Breast epithelium (tissue), 4 donors: ENCODE data around the gene GORASP2. TPM values are rescaled to one million over a fixed set of nuclear protein-coding genes. Genes with fewer than 3 reads are reported as not detected.

Experiments used
- DNase-seq, 2 donors: peaks; one replicate each; pipeline ENCODE4 v3.0.0-alpha.2; 2019; ENCODE audit warnings: low spot score in 2 of 2
- H3K27ac ChIP-seq, 2 donors: fragments of 200-600 bp; sonication (generic) in 1 of 2; one replicate each; pipeline ENCODE4 v1.5.1; 2016 to 2019; ENCODE audit warnings: mild to moderate bottlenecking in 1 of 2
- H3K27me3 ChIP-seq, 2 donors: fragments of 200-600 bp; sonication (generic) in 1 of 2; one replicate each; pipeline versions ENCODE4 v1.5.1 to v1.6.0; 2017 to 2019; ENCODE audit warnings: control low read depth in 1 of 2, mild to moderate bottlenecking in 1 of 2
- H3K36me3 ChIP-seq: fragments of 200-600 bp; one replicate; pipeline ENCODE4 v1.5.1; 2019
- H3K4me1 ChIP-seq, 2 donors: fragments of 200-600 bp; sonication (generic); one replicate each; pipeline ENCODE4 v1.5.1; 2016 to 2019; ENCODE audit warnings: control low read depth in 1 of 2
- H3K4me3 ChIP-seq, 3 donors: fragments of 200-600 bp; sonication (generic); 1 replicate in 2 of 3; 2 replicates in 1 of 3; pipeline ENCODE4 v1.5.1; 2016 to 2019; ENCODE audit warnings: mild to moderate bottlenecking in 3 of 3, moderate library complexity in 2 of 3
- H3K9me3 ChIP-seq, 2 donors: fragments of 200-600 bp; sonication (generic) in 1 of 2; one replicate each; pipeline ENCODE4 v1.5.1; 2016 to 2019; ENCODE audit warnings: control low read depth in 1 of 2
- POLR2A ChIP-seq: fragments of 450-650 bp; IDR thresholded peaks from one replicate; pipeline ENCODE4 v1.6.1; 2016; ENCODE audit warnings: antibody characterized with exemption, mild to moderate bottlenecking, moderate library complexity
- POLR2AphosphoS5 ChIP-seq, 3 donors: sonication (generic); formaldehyde crosslinking; IDR thresholded peaks; one replicate each; pipeline ENCODE4 v1.6.1; 2017; ENCODE audit warnings: antibody characterized with exemption in 3 of 3
- intact Hi-C: fragments of 100-400 bp; cut with DNase I; formaldehyde crosslinking; loops from one replicate; pipeline ENCODE4 v1.15.1; 2023; ENCODE audit warnings: low total_unique reads
- total RNA-seq, 3 donors: library from RNA; depleted of rRNA; stranded (reverse); fragments of >200 nt; gene quantifications; one replicate each; pipeline ENCODE4 v1.1.0, GENCODE V29; 2016
- TF ChIP-seq, protein P1 (sequence below), 3 donors: fragments of 450-650 bp; IDR thresholded peaks; one replicate each; pipeline ENCODE4 v1.5.1; 2016 to 2017; ENCODE audit warnings: antibody characterized with exemption in 3 of 3, mild to moderate bottlenecking in 3 of 3, moderate library complexity in 3 of 3

GORASP2 gene
- total RNA-seq, 3 donors from 2014 or later, result 31.4 to 56.5 (median 45.2) TPM

DNA sequence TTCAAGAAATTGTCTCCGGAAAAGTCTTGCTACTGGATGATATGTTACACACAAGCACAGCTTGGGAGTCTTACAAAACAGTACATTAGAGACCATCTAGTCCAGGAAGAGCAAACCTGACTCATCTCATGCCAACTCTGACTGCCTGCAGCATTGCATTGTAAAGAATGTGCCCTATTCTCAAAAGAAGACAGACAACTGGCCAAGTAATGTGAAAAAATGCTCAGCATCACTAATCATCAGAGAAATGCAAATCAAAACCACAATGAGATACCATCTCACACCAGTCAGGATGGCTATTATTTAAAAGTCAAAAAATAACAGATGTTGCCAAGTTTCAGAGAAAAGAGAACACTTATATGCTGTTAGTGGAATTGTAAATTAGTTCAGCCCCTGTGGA is 42.7 kb upstream of the GORASP2 start:
- no peak for DNase-seq
- intact Hi-C loops, result no loop called here
- Histone ChIP-seq H3K4me1 (no peaks in the 10 kb centered on the region), H3K9me3 (no peaks in the 10 kb centered on the region), H3K27me3 (no peaks in the 10 kb centered on the region), H3K36me3 (no peaks in the 10 kb centered on the region), H3K27ac (no peak overlapping the region), H3K4me3 (no peak overlapping the region)
- no peak for TF ChIP-seq POLR2AphosphoS5 (IDR thresholded peaks at IDR 0.05)
- TF ChIP-seq, protein P1, sequence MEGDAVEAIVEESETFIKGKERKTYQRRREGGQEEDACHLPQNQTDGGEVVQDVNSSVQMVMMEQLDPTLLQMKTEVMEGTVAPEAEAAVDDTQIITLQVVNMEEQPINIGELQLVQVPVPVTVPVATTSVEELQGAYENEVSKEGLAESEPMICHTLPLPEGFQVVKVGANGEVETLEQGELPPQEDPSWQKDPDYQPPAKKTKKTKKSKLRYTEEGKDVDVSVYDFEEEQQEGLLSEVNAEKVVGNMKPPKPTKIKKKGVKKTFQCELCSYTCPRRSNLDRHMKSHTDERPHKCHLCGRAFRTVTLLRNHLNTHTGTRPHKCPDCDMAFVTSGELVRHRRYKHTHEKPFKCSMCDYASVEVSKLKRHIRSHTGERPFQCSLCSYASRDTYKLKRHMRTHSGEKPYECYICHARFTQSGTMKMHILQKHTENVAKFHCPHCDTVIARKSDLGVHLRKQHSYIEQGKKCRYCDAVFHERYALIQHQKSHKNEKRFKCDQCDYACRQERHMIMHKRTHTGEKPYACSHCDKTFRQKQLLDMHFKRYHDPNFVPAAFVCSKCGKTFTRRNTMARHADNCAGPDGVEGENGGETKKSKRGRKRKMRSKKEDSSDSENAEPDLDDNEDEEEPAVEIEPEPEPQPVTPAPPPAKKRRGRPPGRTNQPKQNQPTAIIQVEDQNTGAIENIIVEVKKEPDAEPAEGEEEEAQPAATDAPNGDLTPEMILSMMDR (IDR thresholded peaks at IDR 0.05), result no peak
- TF ChIP-seq POLR2A, result no peak

DNA sequence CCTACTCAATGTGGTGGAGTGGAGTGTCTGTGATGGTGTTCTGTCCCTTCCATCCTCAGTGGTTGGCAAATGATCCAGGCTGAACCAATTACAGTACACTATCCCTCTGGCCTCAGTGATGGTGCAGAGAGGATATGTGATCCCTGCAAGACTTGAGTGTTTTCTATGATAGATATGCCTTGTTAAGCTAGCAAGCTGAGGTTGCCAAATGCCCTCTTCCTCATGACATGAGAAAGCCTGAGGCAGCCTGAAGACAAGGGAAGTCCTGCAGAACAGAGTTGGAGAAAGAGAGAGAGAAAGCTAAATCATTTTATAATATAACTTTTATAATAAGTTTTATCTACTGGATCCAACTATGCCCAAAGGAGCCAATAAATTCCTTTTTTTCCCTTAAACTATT is 41.6 kb upstream of the GORASP2 start:
- TF ChIP-seq POLR2A, result no peak
- TF ChIP-seq, protein P1 (IDR thresholded peaks at IDR 0.05), result no peak
- H3K27ac ChIP-seq, result no peak overlapping the region
- no peaks in the 10 kb centered on the region for H3K9me3 ChIP-seq
- H3K27me3 ChIP-seq, result no peaks in the 10 kb centered on the region
- intact Hi-C loops, result no loop called here
- H3K4me1 ChIP-seq, result no peaks in the 10 kb centered on the region
- H3K4me3 ChIP-seq, result no peak overlapping the region
- no peaks in the 10 kb centered on the region for H3K36me3 ChIP-seq
- no peak for DNase-seq

DNA sequence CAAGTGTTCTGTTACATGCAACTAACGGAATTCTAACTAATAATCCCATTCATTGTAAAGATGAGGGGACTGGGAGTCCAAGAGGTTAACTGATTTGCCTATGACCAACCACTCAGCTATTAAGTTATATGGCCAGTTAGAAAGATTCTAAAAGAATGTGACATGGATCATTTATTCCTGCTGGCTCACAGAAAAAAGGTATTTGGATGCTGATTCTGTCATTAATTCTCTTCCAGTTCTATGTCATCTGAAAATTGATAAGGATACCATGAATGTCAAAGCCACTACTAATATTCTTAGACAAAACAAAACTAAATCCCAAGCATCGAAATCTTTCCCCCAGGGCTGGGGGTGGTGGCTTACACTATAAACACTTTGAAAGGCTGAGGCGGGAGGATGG is 41.2 kb upstream of the GORASP2 start:
- no peak for DNase-seq

DNA sequence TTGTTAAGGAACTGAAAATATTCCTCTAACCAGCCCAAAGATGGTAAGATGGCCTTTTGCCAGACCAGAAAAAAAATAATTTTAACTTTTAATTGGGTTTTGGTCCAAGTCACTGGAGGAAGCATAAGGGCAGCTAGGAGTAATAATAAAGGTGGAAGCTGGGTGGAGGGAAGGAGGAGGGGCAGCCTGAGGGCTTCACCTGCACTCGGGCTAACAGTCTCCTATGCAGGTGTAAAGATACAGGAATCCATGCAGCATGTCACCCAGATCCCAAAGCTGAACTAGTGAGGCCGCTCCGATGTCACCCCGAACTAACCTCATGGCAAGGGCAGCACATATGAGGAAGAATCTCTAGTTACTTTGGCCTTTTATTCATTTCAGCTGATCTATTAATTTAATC is 37.2 kb upstream of the GORASP2 start:
- TF ChIP-seq POLR2AphosphoS5 (IDR thresholded peaks at IDR 0.05) (no peak), POLR2A (no peak)
- TF ChIP-seq, protein P1 (IDR thresholded peaks at IDR 0.05), result no peak
- Histone ChIP-seq H3K27ac (no peak overlapping the region), H3K9me3 (no peaks in the 10 kb centered on the region), H3K36me3 (no peaks in the 10 kb centered on the region), H3K27me3 (no peaks in the 10 kb centered on the region), H3K4me1 (peaks cover 5 to 7% of the 10 kb centered on the region in 2 donors), H3K4me3 (no peak overlapping the region)
- DNase-seq, result no peak
- intact Hi-C loops, result no loop called here

More for the DNA sequence above, 41.2 kb upstream of the GORASP2 start:
- Histone ChIP-seq H3K27me3 (no peaks in the 10 kb centered on the region), H3K4me1 (no peaks in the 10 kb centered on the region), H3K27ac (no peak overlapping the region), H3K4me3 (no peak overlapping the region), H3K9me3 (no peaks in the 10 kb centered on the region), H3K36me3 (no peaks in the 10 kb centered on the region)
- TF ChIP-seq POLR2AphosphoS5 (IDR thresholded peaks at IDR 0.05) (no peak), POLR2A (no peak)
- TF ChIP-seq, protein P1 (IDR thresholded peaks at IDR 0.05), result no peak
- intact Hi-C loops, result no loop called here

DNA sequence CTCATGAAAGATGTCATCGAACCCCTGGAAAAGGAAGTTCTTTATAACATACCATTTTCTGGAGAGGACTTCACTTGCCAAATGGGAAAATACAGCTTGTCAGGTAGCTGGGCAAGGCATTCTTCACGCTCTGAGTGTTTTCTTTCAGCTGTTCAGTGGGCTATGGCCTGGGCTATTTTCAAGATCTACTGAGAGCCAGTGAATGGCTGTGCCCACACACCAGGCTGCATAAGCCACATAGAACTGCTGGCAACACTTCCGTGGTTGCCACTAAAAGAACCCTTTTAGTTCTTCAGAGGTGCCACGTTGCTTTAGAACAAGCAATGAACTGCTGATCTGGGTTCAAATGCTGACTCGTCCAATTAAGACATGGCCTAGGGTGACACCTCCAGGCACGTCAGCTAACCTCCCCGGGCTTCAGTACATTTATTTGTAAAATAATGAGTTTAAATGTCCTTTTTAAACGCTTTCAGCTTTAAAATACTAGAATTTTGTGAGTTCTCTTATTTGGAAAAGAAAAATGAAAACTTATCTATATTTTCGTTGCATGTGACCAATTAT is 36.6 kb upstream of the GORASP2 start:
- no peaks in the 10 kb centered on the region for H3K27me3 ChIP-seq
- no peaks in the 10 kb centered on the region for H3K36me3 ChIP-seq
- intact Hi-C loops, result no loop called here
- H3K4me3 ChIP-seq, result no peak overlapping the region
- peaks cover 5 to 7% of the 10 kb centered on the region in 2 donors for H3K4me1 ChIP-seq
- DNase-seq, result no peak
- no peaks in the 10 kb centered on the region for H3K9me3 ChIP-seq
- TF ChIP-seq, protein P1 (IDR thresholded peaks at IDR 0.05), result no peak
- no peak for TF ChIP-seq POLR2A
- no peak for TF ChIP-seq POLR2AphosphoS5 (IDR thresholded peaks at IDR 0.05)
- no peak overlapping the region for H3K27ac ChIP-seq
